NOMO-1 (cell line): ENCODE results near the gene GPR22.

Source experiments
- DNase-seq, 2 experiments: peaks; one replicate each; lab custom pipeline; 2025; ENCODE audit not compliant: unreplicated experiment in 2 of 2; lab: John Stamatoyannopoulos, UW

GPR22 gene

DNA sequence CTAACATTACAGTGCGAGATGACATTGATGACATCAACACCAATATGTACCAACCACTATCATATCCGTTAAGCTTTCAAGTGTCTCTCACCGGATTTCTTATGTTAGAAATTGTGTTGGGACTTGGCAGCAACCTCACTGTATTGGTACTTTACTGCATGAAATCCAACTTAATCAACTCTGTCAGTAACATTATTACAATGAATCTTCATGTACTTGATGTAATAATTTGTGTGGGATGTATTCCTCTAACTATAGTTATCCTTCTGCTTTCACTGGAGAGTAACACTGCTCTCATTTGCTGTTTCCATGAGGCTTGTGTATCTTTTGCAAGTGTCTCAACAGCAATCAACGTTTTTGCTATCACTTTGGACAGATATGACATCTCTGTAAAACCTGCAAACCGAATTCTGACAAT lies 4.3 kb downstream of the GPR22 start:
- no peak for DNase-seq

DNA sequence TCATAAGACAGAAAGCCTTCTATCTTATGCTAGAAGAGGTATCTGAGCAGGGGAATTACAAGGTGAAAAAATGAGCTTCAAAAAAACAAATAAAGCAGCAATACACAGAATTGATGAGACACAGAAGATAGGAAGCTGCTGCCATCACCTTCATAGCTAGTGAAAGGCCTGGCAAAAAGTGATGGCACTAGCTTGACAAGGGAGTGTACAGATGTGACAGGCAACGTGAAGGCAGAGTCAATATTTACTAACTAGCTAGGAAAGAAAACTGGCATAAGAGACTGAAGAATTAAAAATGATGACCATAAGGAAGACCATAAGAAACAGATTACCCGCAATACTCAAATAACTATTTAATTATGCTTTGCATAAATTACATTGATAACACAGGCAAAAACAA lies 9.4 kb downstream of the GPR22 start:
- DNase-seq: no peak

DNA sequence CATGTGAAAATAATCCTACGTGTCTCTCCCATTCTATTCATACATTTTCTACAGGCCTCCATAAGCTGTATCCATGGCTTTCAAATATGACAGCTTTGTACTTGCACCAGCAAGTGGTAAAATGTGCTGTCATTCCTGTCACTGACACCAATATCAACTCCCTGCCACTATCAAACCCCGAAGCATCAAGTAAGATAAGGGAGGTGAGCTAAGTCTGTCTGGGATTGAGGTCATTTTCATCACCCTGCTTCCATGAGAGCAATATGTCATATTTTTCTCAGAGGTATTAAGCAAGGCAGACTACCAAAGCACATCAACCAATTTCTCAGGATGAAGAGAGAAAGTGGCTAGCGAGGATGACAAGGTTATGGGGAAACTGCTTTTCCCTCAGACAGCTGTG lies 11.1 kb downstream of the GPR22 start:
- no peak for DNase-seq

DNA sequence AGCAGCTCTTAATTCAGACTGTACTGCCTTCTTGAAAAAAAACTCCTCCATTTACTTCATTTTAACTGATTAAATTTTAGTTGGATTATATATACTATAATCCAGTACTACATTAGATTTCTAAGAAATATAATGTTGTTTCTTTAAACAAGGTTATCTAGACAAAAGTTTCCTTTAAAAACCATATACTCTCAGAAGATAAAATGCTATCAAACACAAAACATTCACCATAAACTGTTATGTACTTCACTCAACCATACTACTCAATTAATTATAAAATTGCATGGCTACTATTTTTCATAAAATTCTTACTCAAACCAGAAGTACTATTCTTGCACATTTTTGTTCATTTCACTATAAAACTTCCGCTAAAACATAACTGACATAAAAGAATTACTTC lies 12.7 kb downstream of the GPR22 start:
- DNase-seq: no peak

DNA sequence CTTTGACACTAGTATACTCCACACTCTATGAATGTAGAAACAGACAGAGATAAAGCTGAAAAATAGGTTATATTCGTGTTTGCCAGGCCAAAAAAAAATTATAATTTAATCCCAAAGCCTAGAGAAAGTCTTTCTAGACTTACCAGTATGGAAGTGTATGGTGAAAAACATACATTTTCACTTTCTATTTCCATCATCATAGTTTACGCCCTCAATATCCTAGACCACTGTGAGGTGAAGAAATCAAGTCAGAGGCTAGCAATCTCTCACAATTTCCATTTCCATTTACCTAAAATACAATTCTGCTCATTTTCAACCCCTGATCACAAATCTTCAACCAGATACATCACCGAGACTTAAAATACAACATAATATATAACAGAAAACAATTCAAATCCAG lies 16.2 kb downstream of the GPR22 start:
- DNase-seq: no peak

DNA sequence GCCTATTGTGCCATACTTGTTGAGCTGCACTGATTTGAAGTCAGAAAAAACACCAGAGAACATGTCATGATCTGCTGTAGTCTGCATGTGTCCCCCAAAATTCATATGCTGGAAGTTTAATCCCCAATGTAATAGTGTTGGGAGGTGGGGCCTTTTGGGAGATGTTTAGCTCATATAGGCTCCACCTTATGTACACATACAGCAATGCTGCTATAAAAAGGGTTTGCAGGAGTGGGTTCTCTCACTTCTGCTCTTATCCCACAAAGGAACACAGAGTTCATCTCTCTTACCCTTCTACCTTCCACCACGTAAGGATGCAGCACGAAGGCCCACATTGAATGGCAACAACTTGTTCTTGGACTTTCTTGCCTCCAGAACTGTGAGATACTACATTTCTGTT lies 23.0 kb downstream of the GPR22 start:
- no peak for DNase-seq

DNA sequence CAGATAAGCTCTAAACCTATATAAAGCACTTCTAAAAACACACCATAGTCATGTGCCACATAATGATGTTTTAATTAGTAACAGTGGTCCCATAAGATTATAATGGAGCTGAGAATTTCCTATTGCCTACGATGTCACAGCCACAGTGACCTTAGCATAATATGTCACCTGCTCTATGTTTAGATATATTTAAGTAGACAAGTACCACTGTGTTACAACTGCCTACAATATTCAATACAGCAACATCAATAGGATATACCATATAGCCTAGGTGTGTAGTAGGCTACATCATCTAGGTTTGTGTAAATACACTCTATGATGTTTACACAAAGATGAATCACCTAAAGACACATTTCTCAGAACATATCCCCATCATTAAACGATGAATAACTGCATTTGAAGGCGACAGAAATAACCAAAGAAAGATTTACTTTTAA lies 24.5 kb downstream of the GPR22 start:
- no peak for DNase-seq

DNA sequence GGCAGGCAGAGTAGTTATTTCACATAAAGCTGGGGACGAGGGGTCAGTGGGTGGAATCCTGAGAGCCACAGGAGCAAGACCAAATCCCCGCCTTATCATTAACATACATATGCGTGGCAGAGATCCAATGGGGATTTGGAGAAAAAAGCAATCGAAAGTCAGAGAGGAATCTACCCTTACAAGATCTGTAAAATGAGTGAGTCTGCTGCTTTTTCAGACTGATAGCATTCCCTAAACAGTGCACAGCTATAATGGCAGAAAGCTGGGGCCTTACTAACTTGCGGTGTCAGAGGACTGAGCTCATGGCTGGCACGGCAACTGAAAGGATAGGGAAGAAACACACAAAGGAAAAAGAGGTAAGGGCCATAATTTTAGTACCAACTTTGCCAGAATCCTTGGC lies 25.0 kb downstream of the GPR22 start:
- DNase-seq: no peak

DNA sequence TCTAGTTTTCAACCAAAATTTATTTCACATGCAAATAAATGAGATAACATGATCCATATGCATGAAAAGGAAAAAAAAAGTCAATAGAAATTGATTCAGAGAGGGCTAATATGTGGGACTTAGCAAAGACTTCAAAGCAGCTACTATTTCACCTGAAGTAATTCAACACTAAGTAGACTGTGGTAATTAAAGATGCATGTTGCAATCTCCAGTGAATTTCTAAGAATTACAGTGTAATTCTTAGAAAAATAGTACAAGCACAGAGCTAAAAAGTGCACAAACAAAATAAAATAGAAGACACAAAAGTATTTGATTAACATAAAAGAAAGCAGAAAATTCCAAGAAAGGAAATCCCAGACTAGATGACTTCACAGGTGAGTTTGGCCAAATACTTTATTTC lies 25.7 kb downstream of the GPR22 start:
- no peak for DNase-seq

DNA sequence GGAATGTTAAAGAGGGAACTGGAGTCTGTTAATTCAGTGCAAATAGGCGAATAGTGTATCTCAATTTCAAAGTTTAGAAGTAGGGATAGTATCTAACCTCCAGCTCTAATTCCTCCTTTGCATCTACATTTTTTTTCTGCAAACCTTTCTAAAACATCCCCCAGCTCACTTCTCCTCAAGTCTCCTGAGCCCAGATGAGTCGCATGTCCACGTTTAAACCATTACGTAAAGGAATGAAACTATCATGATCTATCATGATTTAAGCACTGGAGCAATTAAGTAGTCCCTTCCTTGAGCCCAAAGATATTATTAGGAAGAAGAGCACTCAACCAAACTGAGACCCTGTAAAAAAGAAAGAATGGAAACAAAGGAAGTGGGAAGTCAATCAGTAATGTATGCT lies 29.9 kb downstream of the GPR22 start:
- no peak for DNase-seq

DNA sequence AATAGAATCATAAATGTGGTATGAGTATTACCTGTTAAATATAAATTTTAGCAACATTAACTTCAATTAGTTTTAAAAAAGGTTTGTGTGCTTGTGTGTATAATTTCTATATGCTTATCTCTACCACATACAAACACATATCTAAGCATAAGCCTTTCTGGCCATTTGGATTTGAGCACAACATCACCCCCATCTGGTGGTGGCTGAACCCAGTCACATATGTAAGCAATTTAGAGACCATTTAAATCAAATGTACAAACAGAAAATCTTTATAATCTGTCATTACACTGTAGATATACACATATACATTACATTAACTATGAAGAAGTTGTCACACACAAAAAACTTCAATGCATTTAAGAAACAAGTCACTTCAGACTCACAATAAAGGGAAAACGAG lies 31.7 kb downstream of the GPR22 start:
- DNase-seq: peak in 1 of 2 experiments; percentile 0

DNA sequence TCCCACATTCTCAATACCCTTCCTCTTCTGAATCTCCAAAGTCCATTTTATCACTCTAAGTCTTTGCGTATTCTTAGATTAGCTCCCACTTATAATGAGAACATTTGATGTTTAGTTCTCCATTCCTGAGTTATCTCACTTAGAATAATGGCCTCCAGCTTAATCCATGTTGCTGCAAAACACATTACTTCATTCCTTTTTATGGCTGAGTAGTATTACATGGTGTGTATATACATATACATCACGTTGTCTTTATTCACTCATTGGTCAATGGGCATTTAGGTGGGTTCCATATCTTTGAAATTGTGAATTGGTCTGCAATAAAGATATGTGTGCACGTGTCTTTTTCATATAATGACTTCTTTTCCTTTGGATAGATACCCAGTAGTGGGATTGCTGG lies 32.3 kb downstream of the GPR22 start:
- DNase-seq: no peak

DNA sequence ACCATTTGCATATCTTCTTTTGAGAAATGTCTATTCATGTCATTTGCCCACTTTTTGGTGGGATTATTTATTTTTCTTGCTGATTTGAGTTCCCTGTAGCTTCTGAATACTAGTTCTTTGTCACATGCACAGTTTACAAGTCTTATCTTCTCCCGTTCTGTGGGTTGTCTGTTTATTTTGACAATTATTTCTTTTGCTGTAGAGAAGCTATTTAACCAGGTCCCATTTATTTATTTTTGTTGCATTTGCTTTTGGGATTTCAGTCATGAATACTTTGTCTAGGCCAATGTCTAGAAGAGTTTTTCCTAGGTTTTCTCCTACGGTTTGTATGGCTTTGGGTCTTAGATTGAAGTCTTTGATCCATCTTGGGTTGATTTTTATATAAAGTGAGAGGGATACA lies 32.9 kb downstream of the GPR22 start:
- no peak for DNase-seq

DNA sequence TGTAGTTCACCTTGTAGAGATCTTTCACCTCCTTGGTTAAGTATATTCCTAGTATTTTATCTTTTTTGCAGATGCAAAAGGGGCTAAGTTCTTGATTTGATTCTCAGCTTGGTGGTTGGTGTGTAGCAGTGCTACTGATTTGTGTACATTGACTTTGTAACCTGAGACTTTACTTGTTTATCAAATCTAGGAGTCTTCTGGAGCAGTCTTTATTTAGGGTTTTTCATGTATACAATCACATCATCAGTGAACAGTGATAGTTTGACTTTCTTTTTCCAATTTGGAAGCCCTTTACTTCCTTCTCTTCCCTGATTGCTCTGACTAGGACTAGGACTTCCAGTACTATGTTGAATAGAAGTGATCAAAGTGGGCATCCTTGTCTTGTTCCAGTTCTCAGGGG lies 33.8 kb downstream of the GPR22 start:
- no peak for DNase-seq

DNA sequence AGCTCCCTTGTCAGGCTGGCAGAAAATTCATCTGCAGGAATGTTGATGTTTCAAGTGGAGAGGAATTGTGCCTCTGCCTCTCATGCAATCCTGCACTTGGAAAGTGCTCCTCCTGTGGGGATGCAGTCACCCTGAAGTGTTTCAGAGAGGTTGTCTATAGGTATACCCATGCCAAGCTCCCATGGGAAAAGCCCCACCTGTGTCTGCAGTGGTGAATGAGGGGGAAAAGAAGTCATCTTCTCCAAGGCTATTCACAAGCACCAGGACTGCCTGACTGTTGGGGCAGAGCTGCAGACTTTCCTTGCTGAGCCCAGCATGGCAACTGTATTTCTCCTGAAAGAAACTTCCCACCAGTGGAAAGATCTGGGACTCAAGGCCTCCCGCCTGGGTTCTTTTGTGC lies 35.5 kb downstream of the GPR22 start:
- DNase-seq: no peak

DNA sequence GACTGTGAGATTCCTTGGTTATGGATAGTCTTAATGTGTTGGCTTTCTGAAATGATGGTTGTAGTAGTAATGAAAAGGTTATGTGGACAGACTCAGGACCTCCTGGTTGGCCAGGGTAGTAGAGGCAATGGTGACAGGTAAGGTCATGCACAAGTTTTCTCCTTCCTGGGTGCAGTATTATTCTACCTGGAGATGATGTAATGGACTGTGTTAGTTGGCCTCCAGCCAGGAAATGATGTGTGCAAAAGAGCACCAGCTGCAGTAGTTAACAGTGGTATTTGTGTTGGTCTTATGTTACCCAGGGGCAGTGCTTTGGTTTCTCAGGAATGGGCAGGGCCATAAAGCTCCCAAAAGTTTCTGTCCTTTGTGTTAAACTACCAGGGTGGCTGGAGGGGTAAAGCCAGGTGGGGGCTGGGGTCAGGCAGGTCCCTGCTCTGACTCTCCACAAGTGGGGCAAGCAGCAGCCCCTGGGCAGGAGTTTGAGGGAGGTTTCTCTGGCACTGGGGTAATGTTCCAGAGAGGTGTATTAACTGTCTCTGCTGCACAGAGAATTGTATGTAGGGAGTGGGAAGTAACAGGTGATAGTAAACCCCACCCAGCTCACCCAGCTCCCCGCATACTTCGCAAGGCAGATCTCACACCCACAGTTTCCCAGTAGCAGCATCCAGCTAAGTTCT lies 36.3 kb downstream of the GPR22 start:
- DNase-seq: no peak

DNA sequence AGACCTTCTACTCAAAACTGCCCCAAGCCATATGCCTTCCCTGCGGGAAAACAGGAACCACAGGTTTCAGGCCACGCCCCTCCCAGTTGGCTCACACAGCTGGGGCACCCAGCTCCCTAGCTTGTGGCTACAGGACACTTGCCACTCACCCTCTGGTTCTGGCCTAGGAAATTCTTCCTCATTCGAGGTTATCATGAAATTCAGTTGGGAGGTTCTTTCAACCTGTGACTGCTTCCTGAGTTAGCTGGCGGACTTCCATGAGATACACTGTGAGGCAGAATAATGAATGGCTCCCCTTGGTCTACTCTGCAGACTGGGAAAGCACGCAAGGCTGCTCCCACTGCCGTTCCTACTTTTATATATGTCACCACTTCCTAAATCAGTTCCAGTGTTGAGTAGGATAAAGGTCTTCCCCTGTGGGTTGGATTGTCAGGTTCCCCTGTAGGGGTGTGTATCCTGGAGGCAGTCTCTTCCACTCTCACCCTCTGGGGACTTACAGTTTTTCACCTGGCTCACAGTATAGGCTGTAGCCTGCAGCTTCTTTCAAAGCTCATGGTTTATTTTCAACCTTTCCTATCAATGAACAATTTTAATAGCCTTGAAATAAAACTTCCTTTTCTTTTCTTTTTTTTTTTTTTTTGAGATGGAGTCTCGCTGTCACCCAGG lies 37.0 kb downstream of the GPR22 start:
- DNase-seq: no peak
